SU-DHL-6 (cell line): ENCODE measurements around the gene CEP43.

Experiments used
- CTCF ChIP-seq: fragments of 200-600 bp; sonication (generic); IDR thresholded peaks from one replicate; pipeline ENCODE4 v1.5.1; 2017; ENCODE audit warnings: antibody characterized with exemption, mild to moderate bottlenecking, low read length, moderate library complexity; ENCODE audit not compliant: insufficient read depth, poor library complexity, severe bottlenecking
- EZH2phosphoT487 ChIP-seq: fragments of 200-600 bp; sonication (generic), shearing (Covaris generic); conservative IDR thresholded peaks from 2 replicates; pipeline ENCODE4 v1.6.1; 2018; ENCODE audit warnings: mild to moderate bottlenecking, antibody characterized with exemption, low read length, moderate library complexity, mixed read lengths

- TF ChIP-seq CTCF (no peak), EZH2phosphoT487 (no peak)
Measured at GRCh38 chr6:167044696-167045095, 45.5 kb downstream of the CEP43 start.
